Thymus (tissue), 11 donors: Measurements from ENCODE around the gene EXOG. TPM values are rescaled to one million over a fixed set of nuclear protein-coding genes. Genes with fewer than 3 reads are reported as not detected.

Experiments
- DNase-seq, 9 donors: peaks; one replicate each; pipeline ENCODE4 v3.0.0-alpha.2; 2013; ENCODE audit warnings: low spot score in 9 of 9, low read depth in 6 of 9, missing footprints in 1 of 9
- H3K27ac ChIP-seq, 2 donors: one replicate each; pipeline ENCODE4 v1.5.1; 2013; ENCODE audit warnings: control low read depth in 1 of 2, low read depth in 1 of 2, low read length in 1 of 2, mild to moderate bottlenecking in 1 of 2, moderate library complexity in 1 of 2
- H3K27me3 ChIP-seq, 2 donors: one replicate each; pipeline ENCODE4 v1.5.1; 2013; ENCODE audit warnings: low read length in 1 of 2; ENCODE audit not compliant: control insufficient read depth in 2 of 2, insufficient read depth in 1 of 2
- H3K36me3 ChIP-seq, 2 donors: one replicate each; pipeline ENCODE4 v1.5.1; 2013; ENCODE audit warnings: low read length in 1 of 2, mild to moderate bottlenecking in 1 of 2, moderate library complexity in 1 of 2; ENCODE audit not compliant: control insufficient read depth in 2 of 2, insufficient read depth in 2 of 2
- H3K4me1 ChIP-seq, 2 donors: one replicate each; pipeline ENCODE4 v1.5.1; 2013; ENCODE audit warnings: low read length in 2 of 2; ENCODE audit not compliant: control insufficient read depth in 2 of 2, insufficient read depth in 2 of 2
- H3K4me3 ChIP-seq, 2 donors: one replicate each; pipeline ENCODE4 v1.5.1; 2013; ENCODE audit warnings: low read length in 2 of 2, control low read depth in 1 of 2, mild to moderate bottlenecking in 1 of 2
- H3K9me3 ChIP-seq, 2 donors: one replicate each; pipeline ENCODE4 v1.5.1; 2013; ENCODE audit warnings: low read length in 1 of 2, mild to moderate bottlenecking in 1 of 2; ENCODE audit not compliant: control insufficient read depth in 2 of 2, insufficient read depth in 1 of 2
- WGBS: extraction: QIAGEN DNeasy Blood & Tissue Kit; methylation state at CpG from one replicate; pipeline ENCODE4 v1.1.7; 2013; 5-methylcytosine and 5-hydroxymethylcytosine counted together
- polyA plus RNA-seq: library from polyadenylated mRNA; stranded (reverse); fragments of 200-250 nt; gene quantifications from one replicate; pipeline ENCODE4 v1.2.3, GENCODE V29; 2013
- total RNA-seq: library from RNA; stranded (reverse); fragments of 120-200 nt; gene quantifications from one replicate; pipeline ENCODE4 v1.2.4, GENCODE V29; 2013
- donor health status: healthy.

The EXOG gene
- total and polyA plus RNA-seq, 2 donors = 9.0 to 14.4 TPM

GRCh38 chr3:38532529-38532928 lies 36.4 kb downstream of the EXOG start:
- WGBS = 64% methylated on average over 3 of the region's 3 CpGs
- no peak overlapping the region for H3K4me3 ChIP-seq
- DNase-seq = no peak
- no peaks in the 10 kb centered on the region for H3K4me1 ChIP-seq
- no peaks in the 10 kb centered on the region for H3K27me3 ChIP-seq
- H3K27ac ChIP-seq = no peak overlapping the region
- H3K36me3 ChIP-seq = peaks cover 3 to 13% of the 10 kb centered on the region in 2 donors
- H3K9me3 ChIP-seq = no peaks in the 10 kb centered on the region

- peaks cover 3 to 9% of the 10 kb centered on the region in 2 donors for H3K36me3 ChIP-seq
- no peaks in the 10 kb centered on the region for H3K4me1 ChIP-seq
- no peaks in the 10 kb centered on the region for H3K9me3 ChIP-seq
- H3K4me3 ChIP-seq = no peak overlapping the region
- H3K27ac ChIP-seq = no peak overlapping the region
- DNase-seq = no peak
- H3K27me3 ChIP-seq = no peaks in the 10 kb centered on the region
- WGBS = 96% methylated on average over 13 of the region's 13 CpGs
Measured at GRCh38 chr3:38533285-38533976, 37.3 kb downstream of the EXOG start.

GRCh38 chr3:38534180-38534579 lies 38.0 kb downstream of the EXOG start:
- no peaks in the 10 kb centered on the region for H3K27me3 ChIP-seq
- H3K4me1 ChIP-seq = no peaks in the 10 kb centered on the region
- H3K9me3 ChIP-seq = no peaks in the 10 kb centered on the region
- no peak overlapping the region for H3K4me3 ChIP-seq
- no peak for DNase-seq
- H3K36me3 ChIP-seq = peaks cover 3 to 7% of the 10 kb centered on the region in 2 donors
- no peak overlapping the region for H3K27ac ChIP-seq
- WGBS = 99% methylated on average over 2 of the region's 2 CpGs

- no peak for DNase-seq
- WGBS = 99% methylated on average over 7 of the region's 7 CpGs
- H3K4me1 ChIP-seq = no peaks in the 10 kb centered on the region
- no peaks in the 10 kb centered on the region for H3K27me3 ChIP-seq
- no peak overlapping the region for H3K27ac ChIP-seq
- H3K4me3 ChIP-seq = no peak overlapping the region
- peaks cover 3 to 7% of the 10 kb centered on the region in 2 donors for H3K36me3 ChIP-seq
- no peaks in the 10 kb centered on the region for H3K9me3 ChIP-seq
Measured at GRCh38 chr3:38534604-38535003, 38.5 kb downstream of the EXOG start.

- Histone ChIP-seq H3K27ac (no peak overlapping the region), H3K9me3 (no peaks in the 10 kb centered on the region), H3K4me1 (no peaks in the 10 kb centered on the region), H3K36me3 (peaks cover 3 to 7% of the 10 kb centered on the region in 2 donors), H3K27me3 (no peaks in the 10 kb centered on the region), H3K4me3 (no peak overlapping the region)
- no peak for DNase-seq
- WGBS = 94% methylated on average over 3 of the region's 3 CpGs
Measured at GRCh38 chr3:38536671-38537070, 40.5 kb downstream of the EXOG start.

GRCh38 chr3:38538773-38539353 lies 42.7 kb downstream of the EXOG start:
- no peak for DNase-seq
- no peaks in the 10 kb centered on the region for H3K4me1 ChIP-seq
- no peaks in the 10 kb centered on the region for H3K9me3 ChIP-seq
- peaks cover 3% of the 10 kb centered on the region in 2 donors for H3K36me3 ChIP-seq
- H3K27me3 ChIP-seq = no peaks in the 10 kb centered on the region
- no peak overlapping the region for H3K4me3 ChIP-seq
- no peak overlapping the region for H3K27ac ChIP-seq
- WGBS = 96% methylated on average over 8 of the region's 8 CpGs

- no peaks in the 10 kb centered on the region for H3K4me1 ChIP-seq
- H3K4me3 ChIP-seq = no peak overlapping the region
- H3K27me3 ChIP-seq = no peaks in the 10 kb centered on the region
- no peaks in the 10 kb centered on the region for H3K9me3 ChIP-seq
- H3K27ac ChIP-seq = no peak overlapping the region
- WGBS = 93% methylated on average over 9 of the region's 9 CpGs
- DNase-seq = no peak
- no peaks in the 10 kb centered on the region for H3K36me3 ChIP-seq
Measured at GRCh38 chr3:38541806-38542205, 45.7 kb downstream of the EXOG start.

GRCh38 chr3:38542401-38543298 lies 46.5 kb downstream of the EXOG start:
- Histone ChIP-seq H3K27me3 (no peaks in the 10 kb centered on the region), H3K4me1 (peaks cover under 1 to 1% of the 10 kb centered on the region in 2 donors), H3K9me3 (no peaks in the 10 kb centered on the region), H3K4me3 (no peak overlapping the region), H3K27ac (no peak overlapping the region), H3K36me3 (no peaks in the 10 kb centered on the region)
- WGBS = 89% methylated on average over 16 of the region's 16 CpGs
- no peak for DNase-seq

- Histone ChIP-seq H3K4me1 (peaks cover 10% of the 10 kb centered on the region in 2 donors), H3K27me3 (no peaks in the 10 kb centered on the region), H3K36me3 (no peaks in the 10 kb centered on the region), H3K27ac (no peak overlapping the region), H3K4me3 (no peak overlapping the region), H3K9me3 (no peaks in the 10 kb centered on the region)
- no peak for DNase-seq
- WGBS = 96% methylated on average over 7 of the region's 7 CpGs
Measured at GRCh38 chr3:38543586-38543985, 47.4 kb downstream of the EXOG start.
